Hepatocyte (in vitro differentiated cells): ENCODE results near the gene HOXC11.

Experiments used
- EZH2 ChIP-seq: fragments of 200-600 bp; sonication (generic); IDR thresholded peaks from 2 replicates; pipeline ENCODE4 v1.6.1; 2016; ENCODE audit warnings: antibody characterized with exemption, mild to moderate bottlenecking, borderline replicate concordance
- EZH2phosphoT487 ChIP-seq: fragments of 200-600 bp; sonication (generic); IDR thresholded peaks from one replicate; pipeline ENCODE4 v1.6.1; 2018; ENCODE audit warnings: antibody characterized with exemption, mild to moderate bottlenecking, low read depth, moderate library complexity; ENCODE audit not compliant: unreplicated experiment, severe bottlenecking
- TF ChIP-seq, protein P1 (sequence below): fragments of 200-600 bp; sonication (generic); IDR thresholded peaks from 2 replicates; pipeline ENCODE4 v1.5.1; 2016; ENCODE audit warnings: antibody characterized with exemption, mild to moderate bottlenecking; ENCODE audit not compliant: poor library complexity

DNA sequence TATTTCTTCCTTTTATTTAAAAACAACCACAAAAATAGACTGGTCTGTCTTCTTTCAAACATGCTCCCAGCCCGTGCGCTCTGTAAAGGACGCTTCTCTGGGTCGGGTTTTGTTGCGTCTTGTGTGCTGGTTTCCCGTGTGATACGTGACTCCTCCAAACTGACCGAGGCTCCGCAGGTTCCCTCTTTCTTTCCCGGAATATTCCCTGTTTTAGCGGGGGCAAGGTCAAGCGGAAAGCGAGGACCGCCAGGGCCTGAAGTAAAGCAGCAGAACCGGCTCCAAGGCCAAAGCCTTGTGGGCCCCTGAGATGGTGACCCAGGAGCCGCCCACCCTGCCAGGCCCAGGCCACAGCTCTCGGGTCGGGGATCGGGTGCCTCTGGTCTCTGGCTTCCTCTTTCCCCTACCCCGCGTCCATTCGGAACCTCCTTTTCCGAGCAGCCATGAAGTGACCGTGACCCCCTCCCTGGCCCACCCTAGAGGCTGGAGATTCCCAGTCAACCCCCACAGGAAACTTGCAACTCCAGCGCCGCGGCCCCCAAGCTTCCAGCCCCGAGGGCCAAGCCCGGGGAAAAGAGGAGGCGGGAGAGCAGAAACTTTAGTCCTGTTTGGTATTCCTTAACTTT is 11.1 kb downstream of the HOXC11 start:
- TF ChIP-seq, protein P1, sequence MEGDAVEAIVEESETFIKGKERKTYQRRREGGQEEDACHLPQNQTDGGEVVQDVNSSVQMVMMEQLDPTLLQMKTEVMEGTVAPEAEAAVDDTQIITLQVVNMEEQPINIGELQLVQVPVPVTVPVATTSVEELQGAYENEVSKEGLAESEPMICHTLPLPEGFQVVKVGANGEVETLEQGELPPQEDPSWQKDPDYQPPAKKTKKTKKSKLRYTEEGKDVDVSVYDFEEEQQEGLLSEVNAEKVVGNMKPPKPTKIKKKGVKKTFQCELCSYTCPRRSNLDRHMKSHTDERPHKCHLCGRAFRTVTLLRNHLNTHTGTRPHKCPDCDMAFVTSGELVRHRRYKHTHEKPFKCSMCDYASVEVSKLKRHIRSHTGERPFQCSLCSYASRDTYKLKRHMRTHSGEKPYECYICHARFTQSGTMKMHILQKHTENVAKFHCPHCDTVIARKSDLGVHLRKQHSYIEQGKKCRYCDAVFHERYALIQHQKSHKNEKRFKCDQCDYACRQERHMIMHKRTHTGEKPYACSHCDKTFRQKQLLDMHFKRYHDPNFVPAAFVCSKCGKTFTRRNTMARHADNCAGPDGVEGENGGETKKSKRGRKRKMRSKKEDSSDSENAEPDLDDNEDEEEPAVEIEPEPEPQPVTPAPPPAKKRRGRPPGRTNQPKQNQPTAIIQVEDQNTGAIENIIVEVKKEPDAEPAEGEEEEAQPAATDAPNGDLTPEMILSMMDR: no peak
- TF ChIP-seq EZH2phosphoT487: no peak
- TF ChIP-seq EZH2: peak; percentile 93
